Astrocyte of the cerebellum (primary cell): Measurements from ENCODE around the gene MRI1.
A peak's percentile ranks its signal among the peaks of the same experiment; 100 is the strongest.

Source experiments
- DNase-seq: peaks from one replicate; pipeline ENCODE4 v3.0.0-alpha.2; 2011; ENCODE audit warnings: low read depth
- H3K4me3 ChIP-seq: 2 replicates; pipeline ENCODE4 v1.5.1; 2011; ENCODE audit warnings: mild to moderate bottlenecking, low read depth, low read length, moderate library complexity
- CTCF ChIP-seq: IDR thresholded peaks from 2 replicates; pipeline ENCODE4 v1.5.1; 2012; ENCODE audit warnings: low read length, low read depth, moderate library complexity, mild to moderate bottlenecking; ENCODE audit errors: missing control alignments
- in situ Hi-C: cut with HindIII; loops from 2 replicates; pipeline ENCODE4 v1.10.0; 2017; ENCODE audit warnings: low sequenced_read_pairs

MRI1 gene

DNA sequence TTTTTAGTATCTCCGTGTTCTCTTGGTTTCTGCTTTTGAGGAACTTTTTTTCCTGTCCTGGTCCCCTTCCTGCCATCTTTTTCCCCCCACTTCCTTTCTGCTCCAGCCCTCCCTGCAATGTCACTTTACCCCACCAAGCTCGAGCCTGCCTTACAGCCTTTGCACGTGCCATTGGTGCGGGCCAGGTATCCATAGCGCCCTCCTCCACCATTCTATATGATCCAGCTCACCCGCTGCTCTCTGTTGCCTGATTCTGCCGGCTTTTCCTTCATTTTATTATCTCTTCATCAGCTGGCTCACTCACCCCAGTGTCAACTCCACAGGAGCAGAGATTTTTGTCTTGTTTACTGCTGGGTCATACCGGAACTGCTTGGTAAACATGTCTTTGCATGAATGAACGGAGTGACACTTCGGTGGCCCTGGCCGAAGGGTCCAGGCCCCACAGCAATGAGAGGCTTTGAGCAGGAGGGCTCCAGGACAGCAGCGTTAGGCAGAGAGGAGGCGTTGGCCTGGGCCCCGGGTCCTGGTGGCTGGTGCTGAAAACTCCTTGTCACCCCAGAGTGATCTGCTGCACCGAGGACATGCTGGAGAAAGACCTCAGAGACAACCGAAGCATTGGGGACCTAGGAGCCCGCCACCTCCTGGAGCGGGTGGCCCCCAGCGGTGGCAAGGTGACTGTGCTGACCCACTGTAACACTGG, 1.2 kb downstream of the MRI1 start:
- H3K4me3 ChIP-seq: peak overlapping the region; percentile 66
- in situ Hi-C loops: no loop called here

GRCh38 chr19:13766095-13766481, 1.8 kb downstream of the MRI1 start:
- no peak overlapping the region for H3K4me3 ChIP-seq
- no peak for TF ChIP-seq CTCF
- in situ Hi-C loops: no loop called here
- DNase-seq: no peak

More for the DNA sequence above, 1.2 kb downstream of the MRI1 start:
- no peak for DNase-seq
- no peak for TF ChIP-seq CTCF

- no peak for DNase-seq
- H3K4me3 ChIP-seq: no peak overlapping the region
- TF ChIP-seq CTCF: no peak
- in situ Hi-C loops: no loop called here
Observed at GRCh38 chr19:13768510-13768909, 4.2 kb downstream of the MRI1 start.

DNA sequence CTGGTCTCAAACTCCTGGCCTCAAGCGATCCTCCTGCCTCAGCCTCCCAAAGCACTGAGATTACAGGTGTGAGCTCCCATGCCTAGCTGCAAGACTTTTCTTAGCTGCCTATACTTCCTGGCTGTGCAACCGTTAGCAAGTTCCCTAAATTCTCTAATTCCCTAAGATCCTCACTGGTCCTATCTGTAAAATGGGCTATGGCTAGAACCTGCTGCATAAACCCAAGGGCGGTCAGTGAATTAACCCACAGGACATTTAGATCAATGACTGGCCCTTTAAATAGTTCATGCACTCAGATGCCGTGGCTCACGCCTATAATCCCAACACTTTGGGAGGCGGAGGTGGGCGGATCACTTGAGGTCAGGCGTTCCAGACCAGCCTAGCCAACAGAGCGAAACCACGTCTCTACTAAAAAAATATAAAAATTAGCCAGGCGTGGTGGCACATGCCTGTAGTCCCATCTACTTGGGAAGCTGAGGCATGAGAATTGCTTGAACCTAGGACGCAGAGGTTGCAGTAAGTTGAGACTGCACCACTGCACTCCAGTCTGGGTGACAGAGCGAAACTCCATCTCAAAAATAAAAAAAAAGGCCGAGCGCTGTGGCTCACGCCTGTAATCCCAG, 5.8 kb downstream of the MRI1 start:
- no peak for DNase-seq
- in situ Hi-C loops: no loop called here
- no peak for TF ChIP-seq CTCF

DNA sequence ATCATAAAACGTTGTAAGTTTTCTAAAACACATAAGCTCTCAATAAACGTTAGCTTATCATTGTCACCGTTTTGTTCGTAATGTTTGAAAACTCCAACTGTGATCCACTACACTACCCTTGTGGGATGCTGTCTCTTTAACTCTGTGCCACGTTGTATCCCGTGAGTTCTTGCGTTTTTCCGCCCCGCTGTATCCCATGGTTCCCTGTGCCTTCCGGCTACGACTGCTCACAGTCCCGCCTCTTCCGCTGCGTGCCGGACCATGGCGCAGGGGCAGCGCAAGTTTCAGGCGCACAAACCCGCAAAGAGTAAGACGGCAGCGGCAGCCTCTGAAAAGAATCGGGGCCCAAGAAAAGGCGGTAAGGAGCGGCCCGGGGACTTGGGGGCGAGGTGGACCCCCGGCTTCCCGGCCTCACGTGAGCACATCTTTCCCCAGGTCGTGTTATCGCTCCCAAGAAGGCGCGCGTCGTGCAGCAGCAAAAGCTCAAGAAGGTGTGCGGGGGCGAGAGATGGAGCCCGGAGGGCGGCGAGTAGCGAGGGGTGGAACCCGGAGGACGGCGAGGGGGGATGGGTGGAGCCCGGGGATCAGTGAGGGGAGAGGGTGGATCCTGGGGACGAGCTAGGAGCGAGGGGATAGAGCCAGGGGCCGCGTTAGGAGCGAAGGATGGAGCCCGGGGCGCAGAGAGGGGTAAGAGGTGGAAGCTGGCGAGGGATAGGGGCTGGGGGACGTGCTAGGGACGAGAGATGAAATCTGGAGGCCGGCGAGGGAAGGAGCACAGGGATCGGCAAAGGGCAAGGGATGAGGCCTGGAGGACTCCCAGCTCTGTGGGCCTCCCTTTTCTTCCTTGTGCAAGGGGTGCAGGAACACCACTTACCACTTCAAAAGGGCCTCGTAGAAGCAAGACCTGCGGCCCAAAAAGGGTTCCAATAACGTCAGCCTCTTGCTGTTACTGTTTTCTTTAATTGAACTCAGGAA, 10.2 kb downstream of the MRI1 start, which contains the start of gene C19orf53:
Gene C19orf53 (plus strand): TSS at position 240 of the 975 bp plus-strand sequence. CDS start 22 bp downstream, at position 262.
- DNase-seq: peak; percentile 85
- in situ Hi-C loops: no loop called here
- peak within 1 kb of the TSS; percentile 97 for H3K4me3 ChIP-seq
- TF ChIP-seq CTCF: no peak

More for the DNA sequence above, 5.8 kb downstream of the MRI1 start:
- H3K4me3 ChIP-seq: no peak overlapping the region

GRCh38 chr19:13778398-13778797, 14.1 kb downstream of the MRI1 start:
- H3K4me3 ChIP-seq: no peak overlapping the region
- no peak for TF ChIP-seq CTCF
- DNase-seq: no peak
- in situ Hi-C loops: no loop called here
